ENCODE data around the gene FAM229A. TPM values are rescaled to one million over a fixed set of nuclear protein-coding genes. Genes with fewer than 3 reads are reported as not detected.

Gene FAM229A
- total and polyA plus RNA-seq, 9 of the 15 experiments (the other 6 are each of a cell fraction or from before 2014, with no cell fraction given) = 0.04 to 21.6 (median 7.4) TPM

DNA sequence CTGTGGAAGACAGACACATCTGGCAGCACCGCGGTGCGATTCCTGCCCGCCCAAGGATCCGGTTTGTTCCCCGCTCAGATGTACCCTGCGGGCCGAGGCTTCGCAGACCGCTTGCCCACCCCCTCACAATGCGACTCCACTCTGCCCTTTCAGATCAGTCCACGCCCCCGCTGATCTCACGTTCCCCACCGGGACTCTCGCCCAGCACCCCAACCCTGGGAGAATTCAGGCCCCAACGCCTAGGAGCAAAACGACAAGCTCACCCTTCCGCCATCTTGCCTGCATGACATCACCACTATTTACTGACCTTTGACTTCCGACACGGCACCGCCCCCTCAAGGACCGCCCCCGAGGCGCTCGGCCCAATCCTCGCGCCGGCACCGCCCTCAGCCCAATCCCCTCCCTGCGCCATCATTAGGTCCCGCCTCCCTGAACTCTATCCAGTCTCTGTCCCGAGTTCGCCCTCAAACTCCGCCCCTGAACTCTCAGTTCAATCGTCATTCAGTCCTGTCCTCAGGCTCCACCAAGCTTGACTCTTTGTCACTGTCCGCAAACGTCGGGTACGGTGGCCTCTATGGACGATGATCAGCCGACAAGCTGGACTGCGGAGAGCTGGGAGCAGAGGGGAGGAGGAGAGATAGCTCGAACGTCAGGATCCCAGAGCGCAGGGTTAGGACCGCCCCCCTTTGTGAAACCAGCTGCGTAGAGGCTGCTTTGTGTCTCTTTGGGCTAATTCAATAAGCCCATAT lies 32.0 kb upstream of the FAM229A start, which contains the start of gene BSDC1 (continued):
- TF ChIP-seq PRDM10 (IDR thresholded peaks at IDR 0.05; ENCODE audit: partially characterized antibody) = no peak
- TF ChIP-seq ZNF655 (CRISPR knock-in tag; IDR thresholded peaks at IDR 0.05) = no peak
- TF ChIP-seq SRSF1 (IDR thresholded peaks at IDR 0.05; ENCODE audit: low read depth, low read length) = no peak
- peak; percentile 89 for TF ChIP-seq PHF20 (IDR thresholded peaks at IDR 0.05; ENCODE audit: partially characterized antibody)
- no peak for TF ChIP-seq NFIX (CRISPR knock-in tag; IDR thresholded peaks at IDR 0.05; ENCODE audit: low read depth)
- TF ChIP-seq RB1 (IDR thresholded peaks at IDR 0.05; ENCODE audit: low read depth) = peak; percentile 78
- TF ChIP-seq, protein P1, sequence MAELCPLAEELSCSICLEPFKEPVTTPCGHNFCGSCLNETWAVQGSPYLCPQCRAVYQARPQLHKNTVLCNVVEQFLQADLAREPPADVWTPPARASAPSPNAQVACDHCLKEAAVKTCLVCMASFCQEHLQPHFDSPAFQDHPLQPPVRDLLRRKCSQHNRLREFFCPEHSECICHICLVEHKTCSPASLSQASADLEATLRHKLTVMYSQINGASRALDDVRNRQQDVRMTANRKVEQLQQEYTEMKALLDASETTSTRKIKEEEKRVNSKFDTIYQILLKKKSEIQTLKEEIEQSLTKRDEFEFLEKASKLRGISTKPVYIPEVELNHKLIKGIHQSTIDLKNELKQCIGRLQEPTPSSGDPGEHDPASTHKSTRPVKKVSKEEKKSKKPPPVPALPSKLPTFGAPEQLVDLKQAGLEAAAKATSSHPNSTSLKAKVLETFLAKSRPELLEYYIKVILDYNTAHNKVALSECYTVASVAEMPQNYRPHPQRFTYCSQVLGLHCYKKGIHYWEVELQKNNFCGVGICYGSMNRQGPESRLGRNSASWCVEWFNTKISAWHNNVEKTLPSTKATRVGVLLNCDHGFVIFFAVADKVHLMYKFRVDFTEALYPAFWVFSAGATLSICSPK (IDR thresholded peaks at IDR 0.05; ENCODE audit: borderline replicate concordance) = no peak
- TF ChIP-seq CBX5 (IDR thresholded peaks at IDR 0.05; ENCODE audit: borderline replicate concordance, low read depth) = peak; percentile 99
- TF ChIP-seq ARID1B (IDR thresholded peaks at IDR 0.05) = peak; percentile 48; the same call in 1 of the 2 replicates
- peak; percentile 86 for TF ChIP-seq RBFOX2 (IDR thresholded peaks at IDR 0.05; ENCODE audit: low read depth, low read length)
- TF ChIP-seq NONO (IDR thresholded peaks at IDR 0.05; ENCODE audit: low read depth in 2 of 2, low read length in 1 of 2) = peak in 1 of 2 experiments; percentile 25; a peak in 1 of 4 replicates
- peak; percentile 65 for TF ChIP-seq ZNF584 (CRISPR knock-in tag; IDR thresholded peaks at IDR 0.05; ENCODE audit: low read depth)
- peak; percentile 34 for TF ChIP-seq SMAD1 (IDR thresholded peaks at IDR 0.05; ENCODE audit: low read depth, low read length, partially characterized antibody)
- peak; percentile 84 for TF ChIP-seq POLR2AphosphoS5 (IDR thresholded peaks at IDR 0.05; ENCODE audit: control insufficient read depth, insufficient read depth, low read depth, low read length)
- peak; percentile 94 for TF ChIP-seq POLR2A (conservative IDR thresholded peaks at IDR 0.05)
- TF ChIP-seq ATF7 (IDR thresholded peaks at IDR 0.05) = peak; percentile 99
- TF ChIP-seq MBD2 (IDR thresholded peaks at IDR 0.05; ENCODE audit: borderline replicate concordance, low read depth) = peak; percentile 86
- peak; percentile 97 for TF ChIP-seq SUPT5H (IDR thresholded peaks at IDR 0.05)
- no peak for TF ChIP-seq HOXB6 (CRISPR knock-in tag; IDR thresholded peaks at IDR 0.05; ENCODE audit: borderline replicate concordance)
- peak; percentile 97 for TF ChIP-seq XRCC5 (IDR thresholded peaks at IDR 0.05; ENCODE audit: low read depth, low read length)
- TF ChIP-seq PRPF4 (IDR thresholded peaks at IDR 0.05; ENCODE audit: insufficient read depth, low read depth, low read length, poor library complexity, severe bottlenecking) = no peak
- TF ChIP-seq CEBPB (tag; IDR thresholded peaks at IDR 0.05) = no peak

Measured in K562 (cell line).